K562 (cell line): ENCODE data around the gene PPM1G. TPM values are rescaled to one million over a fixed set of nuclear protein-coding genes. Genes with fewer than 3 reads are reported as not detected.

Source experiments
- CHCHD3 ChIP-seq: fragments of 250-450 bp; sonication (Bioruptor Pico); IDR thresholded peaks from 2 replicates; pipeline ENCODE4 v2.1.2; 2022; ENCODE audit warnings: mild to moderate bottlenecking
- CREB3L1 ChIP-seq: fragments of 450-650 bp; IDR thresholded peaks from 2 replicates; pipeline ENCODE4 v1.6.1; 2014; ENCODE audit warnings: low read depth, mild to moderate bottlenecking, moderate library complexity, borderline replicate concordance
- FOXK2 ChIP-seq, 2 experiments: fragments of 450-650 bp; IDR thresholded peaks in 1 of 2; conservative IDR thresholded peaks in 1 of 2; 2 replicates each; pipeline ENCODE4 v1.6.1; 2016; ENCODE audit warnings: low read depth in 2 of 2, mild to moderate bottlenecking in 1 of 2
- MXI1 ChIP-seq: IDR thresholded peaks from 2 replicates; pipeline ENCODE4 v1.6.1; 2011; ENCODE audit warnings: low read depth, mild to moderate bottlenecking, improper control_type of control experiment, low read length
- NCOA2 ChIP-seq, 2 experiments: fragments of 450-650 bp; IDR thresholded peaks; 2 replicates each; pipeline ENCODE4 v1.6.1; 2018; ENCODE audit warnings: mild to moderate bottlenecking in 2 of 2, moderate library complexity in 1 of 2; ENCODE audit not compliant: partially characterized antibody in 2 of 2
- NEUROD1 ChIP-seq: fragments of 150-350 bp; IDR thresholded peaks from 2 replicates; pipeline ENCODE4 v1.6.1; 2014; ENCODE audit warnings: borderline replicate concordance, low read length, low read depth; ENCODE audit not compliant: partially characterized antibody
- PHF20 ChIP-seq: fragments of 450-650 bp; IDR thresholded peaks from 2 replicates; pipeline ENCODE4 v1.6.1; 2018; ENCODE audit not compliant: partially characterized antibody
- ZNF121 ChIP-seq: sonication (generic); formaldehyde crosslinking; conservative IDR thresholded peaks from 2 replicates; pipeline ENCODE4 v1.8.0; 2022; ENCODE audit warnings: missing genetic modification reagents
- ZNF3 ChIP-seq: fragments of 250-450 bp; sonication (Bioruptor Pico); IDR thresholded peaks from 2 replicates; pipeline ENCODE4 v1.5.0; 2021; ENCODE audit warnings: mild to moderate bottlenecking, moderate library complexity
- ZNF695 ChIP-seq: fragments of 450-650 bp; formaldehyde crosslinking; IDR thresholded peaks from 2 replicates; pipeline ENCODE4 v1.4.0; 2020; ENCODE audit warnings: mild to moderate bottlenecking, moderate library complexity
- ZNF778 ChIP-seq: fragments of 450-650 bp; formaldehyde crosslinking; IDR thresholded peaks from 2 replicates; pipeline ENCODE4 v1.4.0; 2020; ENCODE audit warnings: mild to moderate bottlenecking, moderate library complexity
- polyA plus RNA-seq, 8 experiments: library from polyadenylated mRNA; depleted of rRNA in 4 of 8; stranded (reverse) in 5 of 8; unstranded in 3 of 8; fragments of >200 nt; fragmentation: Nextera tagmentation in 2 of 8; fragmentation: Illumina TruSeq in 1 of 8; extraction: Ambion mirVana in 2 of 8; extraction: Trizol in 1 of 8; gene quantifications; 2 replicates each; pipeline versions ENCODE4 v1.2.1 to v1.2.3, GENCODE V29; 2011 to 2014; ENCODE audit warnings: inconsistent platforms in 1 of 8, missing spikeins in 1 of 8
- total RNA-seq, 7 experiments: library from RNA; depleted of rRNA in 6 of 7; stranded (reverse); fragments of >200 nt in 6 of 7; fragmentation: Illumina TruSeq in 2 of 7; extraction: Trizol in 2 of 7; gene quantifications; 2 replicates each; pipeline versions ENCODE4 v1.2.1 to v1.2.3, GENCODE V29; 2011 to 2021; ENCODE audit warnings: low replicate concordance in 1 of 7
- TF ChIP-seq, protein P1 (sequence below), 3 experiments: IDR thresholded peaks in 2 of 3; conservative IDR thresholded peaks in 1 of 3; 2 replicates each; pipeline ENCODE4 v1.5.1; 2011 to 2012; ENCODE audit warnings: low read length in 3 of 3, mild to moderate bottlenecking in 3 of 3, control low read depth in 2 of 3, improper control_type of control experiment in 1 of 3, inconsistent platforms in 1 of 3, low read depth in 1 of 3, mixed read lengths in 1 of 3, moderate library complexity in 1 of 3; ENCODE audit not compliant: insufficient read depth in 2 of 3
- TF ChIP-seq, protein P2 (sequence below): fragments of 450-650 bp; IDR thresholded peaks from 2 replicates; pipeline ENCODE4 v1.6.1; 2017; ENCODE audit warnings: antibody characterized with exemption, mild to moderate bottlenecking

Gene PPM1G
- total and polyA plus RNA-seq, 9 of the 15 experiments (the other 6 are each of a cell fraction or from before 2014, with no cell fraction given), result 61.7 to 230 (median 153) TPM

- TF ChIP-seq ZNF778 (no peak), FOXK2 (conservative IDR thresholded peaks at IDR 0.05 in 1 of 2, IDR thresholded peaks at IDR 0.05 in 1 of 2; ENCODE audit: low read depth in 2 of 2) (no peak; a peak in 1 of 4 replicates), MXI1 (peak; percentile 75), CREB3L1 (peak; percentile 97), CHCHD3 (CRISPR knock-in tag) (no peak), PHF20 (peak; percentile 65), ZNF695 (no peak), NEUROD1 (peak; percentile 97), NCOA2 (IDR thresholded peaks at IDR 0.05; ENCODE audit: partially characterized antibody in 2 of 2) (no peak), ZNF3 (CRISPR knock-in tag) (no peak), ZNF121 (CRISPR knock-in tag) (no peak)
- TF ChIP-seq, protein P1, sequence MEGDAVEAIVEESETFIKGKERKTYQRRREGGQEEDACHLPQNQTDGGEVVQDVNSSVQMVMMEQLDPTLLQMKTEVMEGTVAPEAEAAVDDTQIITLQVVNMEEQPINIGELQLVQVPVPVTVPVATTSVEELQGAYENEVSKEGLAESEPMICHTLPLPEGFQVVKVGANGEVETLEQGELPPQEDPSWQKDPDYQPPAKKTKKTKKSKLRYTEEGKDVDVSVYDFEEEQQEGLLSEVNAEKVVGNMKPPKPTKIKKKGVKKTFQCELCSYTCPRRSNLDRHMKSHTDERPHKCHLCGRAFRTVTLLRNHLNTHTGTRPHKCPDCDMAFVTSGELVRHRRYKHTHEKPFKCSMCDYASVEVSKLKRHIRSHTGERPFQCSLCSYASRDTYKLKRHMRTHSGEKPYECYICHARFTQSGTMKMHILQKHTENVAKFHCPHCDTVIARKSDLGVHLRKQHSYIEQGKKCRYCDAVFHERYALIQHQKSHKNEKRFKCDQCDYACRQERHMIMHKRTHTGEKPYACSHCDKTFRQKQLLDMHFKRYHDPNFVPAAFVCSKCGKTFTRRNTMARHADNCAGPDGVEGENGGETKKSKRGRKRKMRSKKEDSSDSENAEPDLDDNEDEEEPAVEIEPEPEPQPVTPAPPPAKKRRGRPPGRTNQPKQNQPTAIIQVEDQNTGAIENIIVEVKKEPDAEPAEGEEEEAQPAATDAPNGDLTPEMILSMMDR (IDR thresholded peaks at IDR 0.05 in 2 of 3, conservative IDR thresholded peaks at IDR 0.05 in 1 of 3; ENCODE audit: insufficient read depth in 2 of 3, low read depth in 1 of 3, low read length in 3 of 3), result peak; percentile 92 to 97 (median 94)
- TF ChIP-seq, protein P2, sequence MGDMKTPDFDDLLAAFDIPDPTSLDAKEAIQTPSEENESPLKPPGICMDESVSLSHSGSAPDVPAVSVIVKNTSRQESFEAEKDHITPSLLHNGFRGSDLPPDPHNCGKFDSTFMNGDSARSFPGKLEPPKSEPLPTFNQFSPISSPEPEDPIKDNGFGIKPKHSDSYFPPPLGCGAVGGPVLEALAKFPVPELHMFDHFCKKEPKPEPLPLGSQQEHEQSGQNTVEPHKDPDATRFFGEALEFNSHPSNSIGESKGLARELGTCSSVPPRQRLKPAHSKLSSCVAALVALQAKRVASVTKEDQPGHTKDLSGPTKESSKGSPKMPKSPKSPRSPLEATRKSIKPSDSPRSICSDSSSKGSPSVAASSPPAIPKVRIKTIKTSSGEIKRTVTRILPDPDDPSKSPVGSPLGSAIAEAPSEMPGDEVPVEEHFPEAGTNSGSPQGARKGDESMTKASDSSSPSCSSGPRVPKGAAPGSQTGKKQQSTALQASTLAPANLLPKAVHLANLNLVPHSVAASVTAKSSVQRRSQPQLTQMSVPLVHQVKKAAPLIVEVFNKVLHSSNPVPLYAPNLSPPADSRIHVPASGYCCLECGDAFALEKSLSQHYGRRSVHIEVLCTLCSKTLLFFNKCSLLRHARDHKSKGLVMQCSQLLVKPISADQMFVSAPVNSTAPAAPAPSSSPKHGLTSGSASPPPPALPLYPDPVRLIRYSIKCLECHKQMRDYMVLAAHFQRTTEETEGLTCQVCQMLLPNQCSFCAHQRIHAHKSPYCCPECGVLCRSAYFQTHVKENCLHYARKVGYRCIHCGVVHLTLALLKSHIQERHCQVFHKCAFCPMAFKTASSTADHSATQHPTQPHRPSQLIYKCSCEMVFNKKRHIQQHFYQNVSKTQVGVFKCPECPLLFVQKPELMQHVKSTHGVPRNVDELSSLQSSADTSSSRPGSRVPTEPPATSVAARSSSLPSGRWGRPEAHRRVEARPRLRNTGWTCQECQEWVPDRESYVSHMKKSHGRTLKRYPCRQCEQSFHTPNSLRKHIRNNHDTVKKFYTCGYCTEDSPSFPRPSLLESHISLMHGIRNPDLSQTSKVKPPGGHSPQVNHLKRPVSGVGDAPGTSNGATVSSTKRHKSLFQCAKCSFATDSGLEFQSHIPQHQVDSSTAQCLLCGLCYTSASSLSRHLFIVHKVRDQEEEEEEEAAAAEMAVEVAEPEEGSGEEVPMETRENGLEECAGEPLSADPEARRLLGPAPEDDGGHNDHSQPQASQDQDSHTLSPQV, result 0 out of 2 replicates have a peak, but pooled peaks have one; percentile 3
These were observed 39.2 kb downstream of the PPM1G start, which contains the start of the genes EIF2B4 and SNX17 (continued) for GRCh38 chr2:27370026-27370815.
